ENCODE data around the gene PSPH.

PSPH gene

GRCh38 chr7:55969391-55969790, 81.9 kb downstream of the PSPH start:
- ChIA-PET POLR2A (no interaction called here), CTCF (no interaction called here)
- H3K4me3 ChIP-seq (ENCODE audit: low read depth, low read length): no peak overlapping the region
- TF ChIP-seq CTCF (IDR thresholded peaks at IDR 0.05; ENCODE audit: insufficient read depth, low read length, missing control alignments): no peak
- DNase-seq (ENCODE audit: low read depth, low spot score): no peak

- no peak for TF ChIP-seq CTCF (IDR thresholded peaks at IDR 0.05; ENCODE audit: insufficient read depth, low read length, missing control alignments)
- no peak overlapping the region for H3K4me3 ChIP-seq (ENCODE audit: low read depth, low read length)
- CTCF ChIA-PET: interaction anchor here (1.2 to 2.3 kb wide), 3 partner anchors 8 to 108 kb away, joined by 3 to 8 read pairs (median 4); no protein-coding TSS in a partner anchor
- POLR2A ChIA-PET: no interaction called here
- DNase-seq (ENCODE audit: low read depth, low spot score): no peak
Measured at GRCh38 chr7:55966851-55967250, 84.4 kb downstream of the PSPH start.

- H3K4me3 ChIP-seq (ENCODE audit: low read depth, low read length): peak overlapping the region; percentile 69
- DNase-seq (ENCODE audit: low read depth, low spot score): no peak
- ChIA-PET CTCF (interaction anchor here (0.6 to 5.3 kb wide), 6 partner anchors 9 to 324 kb away, joined by 3 to 56 read pairs (median 6); no protein-coding TSS in a partner anchor), POLR2A (interaction anchor here (1.3 kb wide), 1 partner anchor 1207 kb away, joined by 3 read pairs; the partner anchor contains the start of gene SEC61G)
- TF ChIP-seq CTCF (IDR thresholded peaks at IDR 0.05; ENCODE audit: insufficient read depth, low read length, missing control alignments): no peak
Measured at GRCh38 chr7:55965805-55966421, 85.3 kb downstream of the PSPH start.

- POLR2A ChIA-PET: interaction anchor here (0.6 to 1.3 kb wide), 3 partner anchors 70 to 1206 kb away, joined by 3 to 5 read pairs (median 3); partner anchors contain the start of gene SEC61G
- CTCF ChIA-PET: interaction anchor here (0.6 to 5.3 kb wide), 15 partner anchors 9 to 551 kb away, joined by 3 to 56 read pairs (median 4); partner anchors contain the start of gene SUMF2
- no peak for DNase-seq (ENCODE audit: low read depth, low spot score)
- no peak for TF ChIP-seq CTCF (IDR thresholded peaks at IDR 0.05; ENCODE audit: insufficient read depth, low read length, missing control alignments)
- peak overlapping the region; percentile 69 for H3K4me3 ChIP-seq (ENCODE audit: low read depth, low read length)
Measured at GRCh38 chr7:55965100-55965470, 86.2 kb downstream of the PSPH start.

- peak within 1 kb of the TSS; percentile 69 for H3K4me3 ChIP-seq (ENCODE audit: low read depth, low read length)
- DNase-seq (ENCODE audit: low read depth, low spot score): no peak
- CTCF ChIA-PET: interaction anchor here (0.6 to 5.3 kb wide), 36 partner anchors 9 to 692 kb away, joined by 3 to 56 read pairs (median 4); partner anchors contain the start of genes PHKG1 and SUMF2
- POLR2A ChIA-PET: interaction anchor here (0.6 to 0.9 kb wide), 3 partner anchors 8 to 100 kb away, joined by 3 to 6 read pairs (median 5); no protein-coding TSS in a partner anchor
- peak; percentile 26 for TF ChIP-seq CTCF (IDR thresholded peaks at IDR 0.05; ENCODE audit: insufficient read depth, low read length, missing control alignments)
Measured at GRCh38 chr7:55964261-55965099, 86.8 kb downstream of the PSPH start, which contains the start of gene NIPSNAP2. Gene NIPSNAP2 (plus strand): TSS chr7:55964585. CDS start chr7:55964610, 25 bp downstream.
